ENCODE data around the gene PWP1.

Gene PWP1

GRCh38 chr12:107685360-107686248, at the start of gene PWP1:
TSS of gene PWP1 (plus strand) at chr12:107685799. CDS start at chr12:107685900, 101 bp downstream.
- peak; percentile 90 to 94 for DNase-seq

GRCh38 chr12:107641154-107641553, 44.4 kb upstream of the PWP1 start:
- DNase-seq, result no peak

GRCh38 chr12:107642240-107642639, 43.4 kb upstream of the PWP1 start:
- no peak for DNase-seq

GRCh38 chr12:107645630-107646333, 39.8 kb upstream of the PWP1 start:
- no peak for DNase-seq

- no peak for DNase-seq
These were observed 39.2 kb upstream of the PWP1 start for GRCh38 chr12:107646436-107646835.

GRCh38 chr12:107649661-107650061, 35.9 kb upstream of the PWP1 start:
- DNase-seq, result no peak

GRCh38 chr12:107650977-107651376, 34.6 kb upstream of the PWP1 start:
- no peak for DNase-seq

GRCh38 chr12:107651571-107652449, 33.8 kb upstream of the PWP1 start:
- no peak for DNase-seq

- DNase-seq, result no peak
These were observed 32.1 kb upstream of the PWP1 start for GRCh38 chr12:107653519-107653918.

- no peak for DNase-seq
These were observed 30.7 kb upstream of the PWP1 start for GRCh38 chr12:107654873-107655272.

GRCh38 chr12:107655281-107656065, 30.1 kb upstream of the PWP1 start:
- no peak for DNase-seq

- no peak for DNase-seq
These were observed 29.3 kb upstream of the PWP1 start for GRCh38 chr12:107656302-107656701.

- no peak for DNase-seq
These were observed 28.5 kb upstream of the PWP1 start for GRCh38 chr12:107657133-107657532.

GRCh38 chr12:107657621-107658020, 28.0 kb upstream of the PWP1 start:
- DNase-seq, result no peak

GRCh38 chr12:107660235-107660634, 25.4 kb upstream of the PWP1 start:
- DNase-seq, result no peak

- no peak for DNase-seq
These were observed 24.7 kb upstream of the PWP1 start for GRCh38 chr12:107660861-107661415.

- DNase-seq, result no peak
These were observed 23.8 kb upstream of the PWP1 start for GRCh38 chr12:107661830-107662229.

GRCh38 chr12:107662484-107662883, 23.1 kb upstream of the PWP1 start:
- DNase-seq, result no peak

- DNase-seq, result no peak
These were observed 22.3 kb upstream of the PWP1 start for GRCh38 chr12:107663277-107663676.

- DNase-seq, result no peak
These were observed 19.6 kb upstream of the PWP1 start for GRCh38 chr12:107666009-107666408.

GRCh38 chr12:107667464-107667863, 18.1 kb upstream of the PWP1 start:
- no peak for DNase-seq
